Endodermal cell (in vitro differentiated cells): ENCODE results near the gene PDE4D. TPM values are rescaled to one million over a fixed set of nuclear protein-coding genes. Genes with fewer than 3 reads are reported as not detected.

Experiments used
- DNase-seq: peaks from one replicate; pipeline ENCODE4 v3.0.0-alpha.2; 2017
- H3K27ac ChIP-seq: 2 replicates; pipeline ENCODE4 v1.5.1; 2013; ENCODE audit warnings: mild to moderate bottlenecking, low read depth, low read length, moderate library complexity
- H3K27me3 ChIP-seq: 2 replicates; pipeline ENCODE4 v1.6.1; 2013; ENCODE audit warnings: mild to moderate bottlenecking, low read length, moderate library complexity; ENCODE audit not compliant: insufficient read depth, control insufficient read depth, poor library complexity, severe bottlenecking
- H3K36me3 ChIP-seq: 2 replicates; pipeline ENCODE4 v1.7.0; 2013; ENCODE audit warnings: mild to moderate bottlenecking, low read length, moderate library complexity; ENCODE audit not compliant: control insufficient read depth, insufficient read depth
- H3K4me1 ChIP-seq: one replicate; pipeline ENCODE4 v1.7.0; 2013; ENCODE audit warnings: low read length; ENCODE audit not compliant: control insufficient read depth, insufficient read depth
- H3K4me3 ChIP-seq: 2 replicates; pipeline ENCODE4 v1.5.1; 2013; ENCODE audit warnings: mild to moderate bottlenecking, low read length, moderate library complexity
- H3K9ac ChIP-seq: 2 replicates; pipeline ENCODE4 v1.6.1; 2013; ENCODE audit warnings: mild to moderate bottlenecking, low read length, moderate library complexity; ENCODE audit not compliant: poor library complexity, severe bottlenecking; ENCODE audit errors: extremely low read depth
- H3K9me3 ChIP-seq: 2 replicates; pipeline ENCODE4 v1.6.1; 2013; ENCODE audit warnings: mild to moderate bottlenecking, low read length, moderate library complexity; ENCODE audit not compliant: control insufficient read depth
- H3K27ac Mint-ChIP-seq: 2 replicates; pipeline ENCODE4 v1.8.0; 2020; ENCODE audit warnings: mixed read lengths
- H3K27me3 Mint-ChIP-seq: 2 replicates; pipeline ENCODE4 v1.8.0; 2021; ENCODE audit warnings: mild to moderate bottlenecking, mixed read lengths; ENCODE audit not compliant: insufficient read depth
- H3K36me3 Mint-ChIP-seq: 2 replicates; pipeline ENCODE4 v1.8.0; 2020; ENCODE audit warnings: low read depth, mixed read lengths
- H3K4me1 Mint-ChIP-seq: 2 replicates; pipeline ENCODE4 v1.8.0; 2020; ENCODE audit warnings: mixed read lengths
- H3K4me3 Mint-ChIP-seq: 2 replicates; pipeline ENCODE4 v1.8.0; 2020; ENCODE audit warnings: mild to moderate bottlenecking, moderate library complexity, mixed read lengths
- H3K9me3 Mint-ChIP-seq: 2 replicates; pipeline ENCODE4 v1.8.0; 2020; ENCODE audit warnings: mild to moderate bottlenecking, mixed read lengths
- CTCF ChIP-seq: fragments of 200-600 bp; sonication (generic); conservative IDR thresholded peaks from 2 replicates; pipeline ENCODE4 v1.5.0; 2021; ENCODE audit warnings: antibody characterized with exemption, mild to moderate bottlenecking
- WGBS, 2 experiments: methylation state at CpG; one replicate each; pipeline versions ENCODE4 v1.1.5 to v1.1.7; 2013; ENCODE audit warnings: missing lambda C conversion rate in 2 of 2, mixed read lengths in 1 of 2; ENCODE audit not compliant: insufficient coverage in 1 of 2, insufficient read length in 1 of 2; 5-methylcytosine and 5-hydroxymethylcytosine counted together
- total RNA-seq, 2 donors: library from RNA; stranded (reverse); fragmentation: NEBNext Ultra II Directional in 1 of 2; extraction: Animal tissue kit (Norgen Biotek cat#: 25700) in 1 of 2; gene quantifications; 2 replicates in 1 of 2; 3 replicates in 1 of 2; pipeline ENCODE4 v1.2.1, GENCODE V29; 2021

Gene PDE4D
- total RNA-seq, 2 donors from 2014 or later = 9.2 to 11.4 TPM

- DNase-seq = no peak
- Mint-ChIP-seq H3K27ac (no peak overlapping the region), H3K9me3 (no peaks in the 10 kb centered on the region), H3K36me3 (no peaks in the 10 kb centered on the region), H3K4me3 (no peak overlapping the region), H3K4me1 (peaks cover 2% of the 10 kb centered on the region), H3K27me3 (no peaks in the 10 kb centered on the region)
- Histone ChIP-seq H3K9me3 (no peaks in the 10 kb centered on the region), H3K27ac (no peak overlapping the region), H3K4me1 (no peaks in the 10 kb centered on the region), H3K36me3 (no peaks in the 10 kb centered on the region), H3K27me3 (no peaks in the 10 kb centered on the region), H3K9ac (no peak overlapping the region), H3K4me3 (no peak overlapping the region)
- WGBS, 2 experiments = 89 to 92% methylated on average over 2 to 4 of the region's 4 CpGs
- TF ChIP-seq CTCF = no peak
Measured at GRCh38 chr5:59683311-59683710, 210.2 kb downstream of the PDE4D start.

GRCh38 chr5:59682542-59682941, 211.0 kb downstream of the PDE4D start:
- Mint-ChIP-seq H3K9me3 (no peaks in the 10 kb centered on the region), H3K4me3 (no peak overlapping the region), H3K27me3 (no peaks in the 10 kb centered on the region), H3K27ac (no peak overlapping the region), H3K36me3 (no peaks in the 10 kb centered on the region), H3K4me1 (peaks cover 2% of the 10 kb centered on the region)
- no peak overlapping the region for H3K4me3 ChIP-seq
- H3K27me3 ChIP-seq = no peaks in the 10 kb centered on the region
- no peaks in the 10 kb centered on the region for H3K4me1 ChIP-seq
- no peak for TF ChIP-seq CTCF
- H3K9me3 ChIP-seq = no peaks in the 10 kb centered on the region
- WGBS, 2 experiments = 82 to 100% methylated on average over 1 of the region's 1 CpG
- no peak for DNase-seq
- H3K36me3 ChIP-seq = no peaks in the 10 kb centered on the region
- no peak overlapping the region for H3K27ac ChIP-seq
- no peak overlapping the region for H3K9ac ChIP-seq

GRCh38 chr5:59678943-59679342, 214.6 kb downstream of the PDE4D start:
- H3K36me3 ChIP-seq = no peaks in the 10 kb centered on the region
- no peaks in the 10 kb centered on the region for H3K4me1 ChIP-seq
- no peaks in the 10 kb centered on the region for H3K27me3 ChIP-seq
- H3K9ac ChIP-seq = no peak overlapping the region
- no peak for TF ChIP-seq CTCF
- H3K4me3 ChIP-seq = no peak overlapping the region
- Mint-ChIP-seq H3K36me3 (no peaks in the 10 kb centered on the region), H3K27ac (no peak overlapping the region), H3K9me3 (no peaks in the 10 kb centered on the region), H3K4me3 (no peak overlapping the region), H3K4me1 (peaks cover 2% of the 10 kb centered on the region), H3K27me3 (no peaks in the 10 kb centered on the region)
- H3K9me3 ChIP-seq = no peaks in the 10 kb centered on the region
- H3K27ac ChIP-seq = no peak overlapping the region
- 89% methylated on average over 2 of the region's 2 CpGs; no CpG with 5 or more reads in 1 of the 2 experiments for WGBS, 2 experiments
- DNase-seq = no peak
